ENCODE results near the gene GFOD2. TPM values are rescaled to one million over a fixed set of nuclear protein-coding genes. Genes with fewer than 3 reads are reported as not detected.
A peak's percentile ranks its signal among the peaks of the same experiment; 100 is the strongest.
"Not testable (repeated sequence)": the region's sequence is repeated elsewhere in the genome, so short reads cannot be mapped to it uniquely, and the experiment has no call there.

Gene GFOD2
- total and polyA plus RNA-seq, 7 experiments from 2014 or later = 4.6 to 14.6 (median 11.4) TPM

GRCh38 chr16:67693517-67694285, 25.4 kb downstream of the GFOD2 start:
- H3K4me1 ChIP-seq (ENCODE audit: control insufficient read depth in 2 of 2, insufficient read depth in 2 of 2, low read length in 2 of 2); H3K27me3 ChIP-seq (ENCODE audit: control insufficient read depth in 2 of 2, insufficient read depth in 2 of 2, low read length in 2 of 2); H3K36me3 ChIP-seq (ENCODE audit: control insufficient read depth in 2 of 3, insufficient read depth in 3 of 3, low read length in 3 of 3); H3K9me3 Mint-ChIP-seq; H3K9me3 ChIP-seq (ENCODE audit: control insufficient read depth in 2 of 3, low read length in 3 of 3); CTCF ChIA-PET; H3K4me3 ChIP-seq (ENCODE audit: low read length); intact Hi-C loops (cut with micrococcal nuclease); ATAC-seq; H3K4me3 Mint-ChIP-seq; DNase-seq; H3K27ac ChIP-seq (ENCODE audit: low read depth, low read length); H3K27me3 Mint-ChIP-seq; POLR2A ChIA-PET: not testable (repeated sequence)
- peaks cover 0 to 13% (median 2%) of the 10 kb centered on the region in 5 donors for H3K36me3 Mint-ChIP-seq
- H3K4me1 Mint-ChIP-seq = peaks cover 4 to 19% (median 14%) of the 10 kb centered on the region in 7 donors
- peak overlapping the region in 1 of 9 donors; percentile 44 for H3K27ac Mint-ChIP-seq

GRCh38 chr16:67685388-67686112, 33.6 kb downstream of the GFOD2 start:
- ChIA-PET CTCF (interaction anchor here (0.7 to 1.0 kb wide), 2 partner anchors 11 to 56 kb away, joined by 3 read pairs; no protein-coding TSS in a partner anchor), POLR2A (no interaction called here)
- Mint-ChIP-seq H3K4me3 (peak overlapping the region in 3 of 10 donors; percentile 9 to 42 (median 32)), H3K36me3 (peaks cover 0 to 13% (median 2%) of the 10 kb centered on the region in 5 donors), H3K4me1 (peaks cover 0 to 18% (median 11%) of the 10 kb centered on the region in 7 donors), H3K27ac (peak overlapping the region in 8 of 9 donors; percentile 14 to 85 (median 74)), H3K27me3 (no peaks in the 10 kb centered on the region), H3K9me3 (no peaks in the 10 kb centered on the region)
- no peak overlapping the region for H3K4me3 ChIP-seq (ENCODE audit: low read length)
- no peaks in the 10 kb centered on the region for H3K9me3 ChIP-seq (ENCODE audit: control insufficient read depth in 2 of 3, low read length in 3 of 3)
- no peaks in the 10 kb centered on the region for H3K27me3 ChIP-seq (ENCODE audit: control insufficient read depth in 2 of 2, insufficient read depth in 2 of 2, low read length in 2 of 2)
- H3K36me3 ChIP-seq (ENCODE audit: control insufficient read depth in 2 of 3, insufficient read depth in 3 of 3, low read length in 3 of 3) = peaks cover 0 to 23% (median 0%) of the 10 kb centered on the region in 3 experiments
- peak overlapping the region; percentile 45 for H3K27ac ChIP-seq (ENCODE audit: low read depth, low read length)
- ATAC-seq (no peak), DNase-seq (no peak)
- intact Hi-C loops (cut with micrococcal nuclease) = no loop called here
- H3K4me1 ChIP-seq (ENCODE audit: control insufficient read depth in 2 of 2, insufficient read depth in 2 of 2, low read length in 2 of 2) = peaks cover 0 to 7% of the 10 kb centered on the region in 2 donors

GRCh38 chr16:67683767-67684166, 35.3 kb downstream of the GFOD2 start:
- H3K27me3 Mint-ChIP-seq = no peaks in the 10 kb centered on the region
- peaks cover 0 to 18% (median 11%) of the 10 kb centered on the region in 7 donors for H3K4me1 Mint-ChIP-seq
- DNase-seq (no peak), ATAC-seq (no peak)
- peak overlapping the region in 2 of 9 donors; percentile 29 to 80 for H3K27ac Mint-ChIP-seq
- CTCF ChIA-PET = interaction anchor here (0.6 kb wide), 1 partner anchor 18 kb away, joined by 3 read pairs; no protein-coding TSS in a partner anchor
- H3K9me3 Mint-ChIP-seq = no peaks in the 10 kb centered on the region
- no peaks in the 10 kb centered on the region for H3K9me3 ChIP-seq (ENCODE audit: control insufficient read depth in 2 of 3, low read length in 3 of 3)
- H3K4me3 ChIP-seq (ENCODE audit: low read length) = no peak overlapping the region
- peak overlapping the region in 1 of 10 donors; percentile 1 for H3K4me3 Mint-ChIP-seq
- H3K27ac ChIP-seq (ENCODE audit: low read depth, low read length) = no peak overlapping the region
- peaks cover 0 to 13% (median 2%) of the 10 kb centered on the region in 5 donors for H3K36me3 Mint-ChIP-seq
- peaks cover 0 to 23% (median 0%) of the 10 kb centered on the region in 3 experiments for H3K36me3 ChIP-seq (ENCODE audit: control insufficient read depth in 2 of 3, insufficient read depth in 3 of 3, low read length in 3 of 3)
- POLR2A ChIA-PET = interaction anchor here (0.7 to 1.2 kb wide), 3 partner anchors 10 to 35 kb away, joined by 3 read pairs; no protein-coding TSS in a partner anchor
- no peaks in the 10 kb centered on the region for H3K27me3 ChIP-seq (ENCODE audit: control insufficient read depth in 2 of 2, insufficient read depth in 2 of 2, low read length in 2 of 2)
- intact Hi-C loops (cut with micrococcal nuclease) = no loop called here
- peaks cover 0 to 7% of the 10 kb centered on the region in 2 donors for H3K4me1 ChIP-seq (ENCODE audit: control insufficient read depth in 2 of 2, insufficient read depth in 2 of 2, low read length in 2 of 2)

GRCh38 chr16:67679935-67680897, 38.9 kb downstream of the GFOD2 start:
- H3K27ac Mint-ChIP-seq = peak overlapping the region in 3 of 9 donors; percentile 29 to 51 (median 41)
- Histone ChIP-seq H3K36me3 (ENCODE audit: control insufficient read depth in 2 of 3, insufficient read depth in 3 of 3, low read length in 3 of 3) (peaks cover 0 to 23% (median 0%) of the 10 kb centered on the region in 3 experiments), H3K27me3 (ENCODE audit: control insufficient read depth in 2 of 2, insufficient read depth in 2 of 2, low read length in 2 of 2) (no peaks in the 10 kb centered on the region), H3K4me1 (ENCODE audit: control insufficient read depth in 2 of 2, insufficient read depth in 2 of 2, low read length in 2 of 2) (peaks cover 0 to 2% of the 10 kb centered on the region in 2 donors), H3K27ac (ENCODE audit: low read depth, low read length) (no peak overlapping the region), H3K4me3 (ENCODE audit: low read length) (no peak overlapping the region), H3K9me3 (ENCODE audit: control insufficient read depth in 2 of 3, low read length in 3 of 3) (no peaks in the 10 kb centered on the region)
- ATAC-seq = no peak
- DNase-seq = no peak
- ChIA-PET POLR2A (interaction anchor here (0.6 to 1.1 kb wide), 3 partner anchors 44 to 199 kb away, joined by 3 to 4 read pairs (median 3); partner anchors contain the start of gene ATP6V0D1), CTCF (interaction anchor here (0.7 to 0.9 kb wide), 2 partner anchors 12 to 159 kb away, joined by 3 read pairs; no protein-coding TSS in a partner anchor)
- H3K27me3 Mint-ChIP-seq = no peaks in the 10 kb centered on the region
- intact Hi-C loops (cut with micrococcal nuclease) = no loop called here
- H3K4me3 Mint-ChIP-seq = no peak overlapping the region
- peaks cover 0 to 11% (median 2%) of the 10 kb centered on the region in 5 donors for H3K36me3 Mint-ChIP-seq
- peaks cover 0 to 14% (median 6%) of the 10 kb centered on the region in 7 donors for H3K4me1 Mint-ChIP-seq
- no peaks in the 10 kb centered on the region for H3K9me3 Mint-ChIP-seq

GRCh38 chr16:67678354-67679023, 40.6 kb downstream of the GFOD2 start:
- Mint-ChIP-seq H3K36me3 (peaks cover 0 to 7% (median 0%) of the 10 kb centered on the region in 5 donors), H3K27me3 (no peaks in the 10 kb centered on the region), H3K9me3 (no peaks in the 10 kb centered on the region), H3K27ac (peak overlapping the region in 2 of 9 donors; percentile 26 to 49), H3K4me3 (no peak overlapping the region), H3K4me1 (peaks cover 0 to 8% (median 2%) of the 10 kb centered on the region in 7 donors)
- DNase-seq (no peak), ATAC-seq (no peak)
- peaks cover 0 to 16% (median 0%) of the 10 kb centered on the region in 3 experiments for H3K36me3 ChIP-seq (ENCODE audit: control insufficient read depth in 2 of 3, insufficient read depth in 3 of 3, low read length in 3 of 3)
- intact Hi-C loops (cut with micrococcal nuclease) = no loop called here
- no peaks in the 10 kb centered on the region for H3K27me3 ChIP-seq (ENCODE audit: control insufficient read depth in 2 of 2, insufficient read depth in 2 of 2, low read length in 2 of 2)
- ChIA-PET POLR2A (no interaction called here), CTCF (interaction anchor here (1.5 kb wide), 1 partner anchor 11 kb away, joined by 5 read pairs; no protein-coding TSS in a partner anchor)
- H3K9me3 ChIP-seq (ENCODE audit: control insufficient read depth in 2 of 3, low read length in 3 of 3) = no peaks in the 10 kb centered on the region
- no peak overlapping the region for H3K4me3 ChIP-seq (ENCODE audit: low read length)
- H3K4me1 ChIP-seq (ENCODE audit: control insufficient read depth in 2 of 2, insufficient read depth in 2 of 2, low read length in 2 of 2) = no peaks in the 10 kb centered on the region
- H3K27ac ChIP-seq (ENCODE audit: low read depth, low read length) = no peak overlapping the region

All from naive thymus-derived CD4-positive, alpha-beta T cell (primary cell).